Measurements from ENCODE around the gene SMCP. TPM values are rescaled to one million over a fixed set of nuclear protein-coding genes. Genes with fewer than 3 reads are reported as not detected.

Gene SMCP
- total RNA-seq, 1 donor from 2014 or later: not detected

DNA sequence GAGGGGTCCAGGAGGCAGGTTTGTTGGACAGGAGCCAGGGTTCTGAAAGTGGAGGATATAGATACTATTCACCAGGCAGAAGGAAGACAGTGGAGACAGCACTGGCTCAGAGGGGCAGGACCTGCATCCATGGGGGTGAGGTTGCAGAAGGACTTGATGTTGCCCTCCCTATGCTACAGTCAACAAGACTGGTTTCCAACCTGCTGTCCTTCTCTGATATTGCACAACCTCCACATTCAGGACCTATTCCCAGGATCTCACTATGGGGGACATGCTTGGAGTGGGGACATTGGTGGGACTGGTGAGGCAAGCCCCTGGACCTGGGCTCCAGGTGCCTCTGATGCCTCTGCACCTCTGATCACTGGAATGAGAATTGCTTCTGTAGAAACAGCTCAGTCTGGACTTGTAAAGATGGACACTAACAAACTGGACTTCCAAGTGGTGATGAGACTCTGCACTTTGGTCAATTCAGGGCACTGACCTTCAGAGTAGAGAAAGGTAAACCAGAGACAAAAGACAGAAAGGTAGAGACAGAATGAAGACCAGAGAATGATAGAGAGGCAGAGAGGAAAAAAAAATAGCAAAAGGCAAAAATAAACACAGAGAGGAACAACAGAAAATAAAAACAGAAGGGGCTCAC, 1.6 kb downstream of the SMCP start:
- no peaks in the 10 kb centered on the region for H3K36me3 Mint-ChIP-seq (ENCODE audit: insufficient read depth)
- peaks cover 37% of the 10 kb centered on the region for H3K9me3 Mint-ChIP-seq (ENCODE audit: low read depth)
- H3K27ac Mint-ChIP-seq: no peak overlapping the region
- no peaks in the 10 kb centered on the region for H3K4me1 Mint-ChIP-seq (ENCODE audit: low read depth)
- H3K27me3 Mint-ChIP-seq: no peaks in the 10 kb centered on the region
- H3K4me3 Mint-ChIP-seq (ENCODE audit: low read depth): no peak overlapping the region
- no peak for DNase-seq (ENCODE audit: low spot score, unreplicated experiment)
- TF ChIP-seq, protein P1, sequence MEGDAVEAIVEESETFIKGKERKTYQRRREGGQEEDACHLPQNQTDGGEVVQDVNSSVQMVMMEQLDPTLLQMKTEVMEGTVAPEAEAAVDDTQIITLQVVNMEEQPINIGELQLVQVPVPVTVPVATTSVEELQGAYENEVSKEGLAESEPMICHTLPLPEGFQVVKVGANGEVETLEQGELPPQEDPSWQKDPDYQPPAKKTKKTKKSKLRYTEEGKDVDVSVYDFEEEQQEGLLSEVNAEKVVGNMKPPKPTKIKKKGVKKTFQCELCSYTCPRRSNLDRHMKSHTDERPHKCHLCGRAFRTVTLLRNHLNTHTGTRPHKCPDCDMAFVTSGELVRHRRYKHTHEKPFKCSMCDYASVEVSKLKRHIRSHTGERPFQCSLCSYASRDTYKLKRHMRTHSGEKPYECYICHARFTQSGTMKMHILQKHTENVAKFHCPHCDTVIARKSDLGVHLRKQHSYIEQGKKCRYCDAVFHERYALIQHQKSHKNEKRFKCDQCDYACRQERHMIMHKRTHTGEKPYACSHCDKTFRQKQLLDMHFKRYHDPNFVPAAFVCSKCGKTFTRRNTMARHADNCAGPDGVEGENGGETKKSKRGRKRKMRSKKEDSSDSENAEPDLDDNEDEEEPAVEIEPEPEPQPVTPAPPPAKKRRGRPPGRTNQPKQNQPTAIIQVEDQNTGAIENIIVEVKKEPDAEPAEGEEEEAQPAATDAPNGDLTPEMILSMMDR (IDR thresholded peaks at IDR 0.05; ENCODE audit: unreplicated experiment): no peak

DNA sequence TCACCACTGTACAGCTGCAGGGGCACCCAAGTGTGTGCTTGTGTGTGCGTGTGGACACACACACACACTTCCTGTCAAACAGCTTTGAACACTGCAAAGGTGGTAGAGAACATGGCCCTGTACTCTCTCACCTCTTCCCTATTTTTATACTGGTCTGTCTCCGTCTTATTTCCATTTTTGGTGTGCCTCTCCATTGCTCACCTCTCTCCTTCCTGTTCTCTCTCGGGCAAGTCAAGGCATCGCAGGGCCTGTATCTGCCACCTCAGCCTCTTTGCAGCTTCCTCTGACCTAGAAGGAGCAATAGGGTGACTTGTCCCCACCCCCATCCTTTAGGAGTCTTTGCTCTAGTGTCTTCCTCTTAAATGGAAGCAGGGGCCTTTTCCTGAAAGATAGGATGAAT, 2.2 kb downstream of the SMCP start:
- Mint-ChIP-seq H3K27ac (no peak overlapping the region), H3K4me3 (ENCODE audit: low read depth) (no peak overlapping the region), H3K4me1 (ENCODE audit: low read depth) (no peaks in the 10 kb centered on the region), H3K27me3 (no peaks in the 10 kb centered on the region), H3K9me3 (ENCODE audit: low read depth) (peaks cover 37% of the 10 kb centered on the region), H3K36me3 (ENCODE audit: insufficient read depth) (no peaks in the 10 kb centered on the region)
- TF ChIP-seq, protein P1 (IDR thresholded peaks at IDR 0.05; ENCODE audit: unreplicated experiment): no peak
- no peak for DNase-seq (ENCODE audit: low spot score, unreplicated experiment)

DNA sequence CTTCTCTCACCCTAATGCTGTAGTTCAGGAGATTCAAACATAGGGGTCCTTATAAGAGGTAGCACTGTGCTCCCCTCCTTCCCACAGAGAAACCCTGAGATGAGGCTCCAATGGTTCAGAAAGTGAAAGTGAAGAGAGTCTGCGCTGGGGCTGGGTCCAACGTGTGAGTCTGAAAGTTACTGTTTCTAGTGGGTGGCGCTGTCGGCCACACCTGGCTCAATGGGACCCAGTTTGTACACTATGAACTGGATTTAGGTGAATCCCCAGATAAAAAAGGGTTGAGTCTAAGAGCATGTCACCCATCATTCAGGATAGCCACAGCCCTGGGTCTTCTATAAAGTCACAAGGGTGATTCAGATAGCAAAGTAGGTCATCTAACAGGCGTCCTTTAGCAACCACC, 2.8 kb downstream of the SMCP start:
- Mint-ChIP-seq H3K4me1 (ENCODE audit: low read depth) (no peaks in the 10 kb centered on the region), H3K27ac (no peak overlapping the region), H3K4me3 (ENCODE audit: low read depth) (no peak overlapping the region), H3K27me3 (no peaks in the 10 kb centered on the region), H3K9me3 (ENCODE audit: low read depth) (peaks cover 43% of the 10 kb centered on the region), H3K36me3 (ENCODE audit: insufficient read depth) (no peaks in the 10 kb centered on the region)
- no peak for DNase-seq (ENCODE audit: low spot score, unreplicated experiment)
- TF ChIP-seq, protein P1 (IDR thresholded peaks at IDR 0.05; ENCODE audit: unreplicated experiment): no peak

DNA sequence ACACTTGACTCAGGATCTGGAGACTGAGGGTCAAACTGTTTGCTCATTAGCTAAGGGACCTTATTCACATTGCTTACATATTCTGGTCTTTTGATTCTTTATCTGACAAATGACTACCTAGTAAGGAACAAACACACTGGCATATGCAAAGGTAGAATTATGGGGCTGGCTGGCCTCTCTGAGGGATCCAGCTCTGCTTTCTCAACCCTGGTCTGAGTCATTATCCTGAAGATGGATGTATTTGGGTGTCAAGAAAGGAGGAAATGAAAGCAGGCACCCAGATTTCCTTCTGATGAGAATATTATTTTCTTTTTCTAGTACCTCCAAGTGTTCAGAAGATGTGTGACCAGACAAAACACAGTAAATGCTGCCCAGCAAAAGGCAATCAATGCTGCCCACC, 6.0 kb downstream of the SMCP start:
- H3K4me3 Mint-ChIP-seq (ENCODE audit: low read depth): no peak overlapping the region
- TF ChIP-seq, protein P1 (IDR thresholded peaks at IDR 0.05; ENCODE audit: unreplicated experiment): no peak
- H3K36me3 Mint-ChIP-seq (ENCODE audit: insufficient read depth): no peaks in the 10 kb centered on the region
- no peak for DNase-seq (ENCODE audit: low spot score, unreplicated experiment)
- no peaks in the 10 kb centered on the region for H3K4me1 Mint-ChIP-seq (ENCODE audit: low read depth)
- no peak overlapping the region for H3K27ac Mint-ChIP-seq
- H3K27me3 Mint-ChIP-seq: no peaks in the 10 kb centered on the region
- H3K9me3 Mint-ChIP-seq (ENCODE audit: low read depth): peaks cover 47% of the 10 kb centered on the region

DNA sequence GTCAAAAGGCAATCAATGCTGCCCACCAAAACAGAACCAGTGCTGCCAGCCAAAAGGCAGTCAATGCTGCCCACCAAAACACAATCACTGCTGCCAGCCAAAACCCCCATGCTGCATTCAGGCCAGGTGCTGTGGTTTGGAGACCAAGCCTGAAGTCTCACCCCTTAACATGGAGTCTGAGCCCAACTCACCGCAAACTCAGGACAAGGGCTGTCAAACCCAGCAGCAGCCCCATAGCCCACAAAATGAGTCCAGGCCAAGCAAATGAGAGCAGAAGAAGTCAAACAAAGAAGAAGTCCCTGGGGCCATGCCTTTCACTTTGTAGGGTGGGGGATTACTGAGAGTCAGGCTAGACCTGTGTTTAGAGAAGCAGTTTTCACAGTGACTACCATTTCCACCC, 6.4 kb downstream of the SMCP start:
- Mint-ChIP-seq H3K4me3 (ENCODE audit: low read depth) (no peak overlapping the region), H3K27me3 (no peaks in the 10 kb centered on the region), H3K27ac (no peak overlapping the region), H3K4me1 (ENCODE audit: low read depth) (no peaks in the 10 kb centered on the region), H3K9me3 (ENCODE audit: low read depth) (peaks cover 49% of the 10 kb centered on the region), H3K36me3 (ENCODE audit: insufficient read depth) (no peaks in the 10 kb centered on the region)
- DNase-seq (ENCODE audit: low spot score, unreplicated experiment): no peak
- TF ChIP-seq, protein P1 (IDR thresholded peaks at IDR 0.05; ENCODE audit: unreplicated experiment): no peak

Data from progenitor cell of endocrine pancreas (in vitro differentiated cells).